HG03103 (cell line): Measurements from ENCODE around the gene DEPDC5.
A peak's percentile ranks its signal among the peaks of the same experiment; 100 is the strongest.
"Not testable (repeated sequence)": the region's sequence is repeated elsewhere in the genome, so short reads cannot be mapped to it uniquely, and the experiment has no call there.

Source experiments
- ATAC-seq: cut with Tn5 transposase; IDR thresholded peaks from one replicate; pipeline ENCODE4 v1.9.1; 2021; ENCODE audit warnings: low read depth; ENCODE audit not compliant: unreplicated experiment

Gene DEPDC5

GRCh38 chr22:31753634-31754501 lies at the start of gene DEPDC5:
TSS of gene DEPDC5 (plus strand) at chr22:31754019. CDS start at chr22:31754922, 903 bp downstream.
- peak; percentile 45 for ATAC-seq

- no peak for ATAC-seq
Measured at GRCh38 chr22:31707519-31707918, 46.3 kb upstream of the DEPDC5 start.

- ATAC-seq, result not testable (repeated sequence)
Measured at GRCh38 chr22:31711226-31711625, 42.6 kb upstream of the DEPDC5 start.

- no peak for ATAC-seq
Measured at GRCh38 chr22:31715147-31715778, 38.6 kb upstream of the DEPDC5 start.

GRCh38 chr22:31719850-31720471 lies 33.9 kb upstream of the DEPDC5 start:
- ATAC-seq, result no peak

- ATAC-seq, result no peak
Measured at GRCh38 chr22:31723723-31724122, 30.1 kb upstream of the DEPDC5 start.

- ATAC-seq, result no peak
Measured at GRCh38 chr22:31726692-31727091, 27.1 kb upstream of the DEPDC5 start.

- no peak for ATAC-seq
Measured at GRCh38 chr22:31728857-31729256, 25.0 kb upstream of the DEPDC5 start.

GRCh38 chr22:31730344-31730711 lies 23.5 kb upstream of the DEPDC5 start:
- no peak for ATAC-seq

GRCh38 chr22:31732089-31732829 lies 21.6 kb upstream of the DEPDC5 start:
- ATAC-seq, result no peak

- ATAC-seq, result no peak
Measured at GRCh38 chr22:31733580-31734079, 20.2 kb upstream of the DEPDC5 start.

GRCh38 chr22:31734512-31734911 lies 19.3 kb upstream of the DEPDC5 start:
- no peak for ATAC-seq

GRCh38 chr22:31736458-31736857 lies 17.4 kb upstream of the DEPDC5 start:
- no peak for ATAC-seq

- no peak for ATAC-seq
Measured at GRCh38 chr22:31737932-31738331, 15.9 kb upstream of the DEPDC5 start.

- ATAC-seq, result no peak
Measured at GRCh38 chr22:31738566-31738965, 15.3 kb upstream of the DEPDC5 start.

- ATAC-seq, result no peak
Measured at GRCh38 chr22:31739795-31740201, 14.0 kb upstream of the DEPDC5 start.

- not testable (repeated sequence) for ATAC-seq
Measured at GRCh38 chr22:31740314-31740713, 13.5 kb upstream of the DEPDC5 start.

GRCh38 chr22:31742115-31742514 lies 11.7 kb upstream of the DEPDC5 start:
- no peak for ATAC-seq

- no peak for ATAC-seq
Measured at GRCh38 chr22:31742682-31743081, 11.1 kb upstream of the DEPDC5 start.

GRCh38 chr22:31743871-31744270 lies 9.9 kb upstream of the DEPDC5 start:
- no peak for ATAC-seq

GRCh38 chr22:31747441-31747840 lies 6.4 kb upstream of the DEPDC5 start:
- ATAC-seq, result no peak
